ENCODE results near the gene SOCS3. TPM values are rescaled to one million over a fixed set of nuclear protein-coding genes. Genes with fewer than 3 reads are reported as not detected.

The SOCS3 gene
- total and polyA plus RNA-seq, 4 experiments from 2014 or later, result 7.5 to 220 (median 34.6) TPM

- Mint-ChIP-seq H3K36me3 (peaks cover 19 to 24% of the 10 kb centered on the region in 2 donors), H3K4me3 (peak overlapping the region; percentile 8 to 98 (median 36)), H3K9me3 (peaks cover 0 to 4% (median 0%) of the 10 kb centered on the region in 8 donors), H3K4me1 (peaks cover 11 to 34% (median 20%) of the 10 kb centered on the region in 4 donors), H3K27ac (peak overlapping the region; percentile 75 to 96 (median 95)), H3K27me3 (no peaks in the 10 kb centered on the region)
- ChIA-PET CTCF (ENCODE audit: partially characterized antibody) (interaction anchor here (1.0 to 8.5 kb wide), 20 partner anchors 11 to 111 kb away, joined by 3 to 134 read pairs (median 5); partner anchors contain the start of gene PGS1), POLR2A (ENCODE audit: partially characterized antibody) (interaction anchor here (0.8 to 4.6 kb wide), 11 partner anchors 9 to 111 kb away, joined by 3 to 62 read pairs (median 6); partner anchors contain the start of gene PGS1)
- no peak for DNase-seq
- Histone ChIP-seq H3K4me3 (ENCODE audit: low read length in 2 of 2) (no peak overlapping the region), H3K27me3 (ENCODE audit: insufficient read depth, low read length) (no peaks in the 10 kb centered on the region), H3K27ac (ENCODE audit: low read depth, low read length) (no peak overlapping the region), H3K36me3 (ENCODE audit: insufficient read depth, low read length) (peaks cover 21% of the 10 kb centered on the region), H3K9me3 (ENCODE audit: control insufficient read depth in 1 of 2, low read length in 2 of 2) (no peaks in the 10 kb centered on the region), H3K4me1 (ENCODE audit: insufficient read depth, low read length) (peaks cover 25% of the 10 kb centered on the region)
- intact Hi-C loops (cut with micrococcal nuclease), result loop anchor here (2.0 kb wide), 1 partner anchor 18 kb away; the partner anchor contains the start of gene PGS1
Observed at GRCh38 chr17:78361225-78361701, 1.4 kb upstream of the SOCS3 start.

GRCh38 chr17:78360371-78361224 lies 721 bp upstream of the SOCS3 start:
- Histone ChIP-seq H3K36me3 (ENCODE audit: insufficient read depth, low read length) (peaks cover 21% of the 10 kb centered on the region), H3K4me3 (ENCODE audit: low read length in 2 of 2) (peak overlapping the region; percentile 61 to 62), H3K27ac (ENCODE audit: low read depth, low read length) (peak overlapping the region; percentile 61), H3K27me3 (ENCODE audit: insufficient read depth, low read length) (no peaks in the 10 kb centered on the region), H3K9me3 (ENCODE audit: control insufficient read depth in 1 of 2, low read length in 2 of 2) (no peaks in the 10 kb centered on the region), H3K4me1 (ENCODE audit: insufficient read depth, low read length) (peaks cover 32% of the 10 kb centered on the region)
- H3K4me3 Mint-ChIP-seq, result peak overlapping the region; percentile 85 to 98 (median 88)
- ChIA-PET POLR2A (ENCODE audit: partially characterized antibody) (interaction anchor here (0.8 to 4.6 kb wide), 17 partner anchors 9 to 110 kb away, joined by 3 to 62 read pairs (median 6); partner anchors contain the start of gene PGS1), CTCF (ENCODE audit: partially characterized antibody) (interaction anchor here (0.9 to 8.5 kb wide), 20 partner anchors 9 to 110 kb away, joined by 3 to 134 read pairs (median 5); partner anchors contain the start of gene PGS1)
- peak overlapping the region; percentile 88 to 96 (median 95) for H3K27ac Mint-ChIP-seq
- no peaks in the 10 kb centered on the region for H3K27me3 Mint-ChIP-seq
- H3K9me3 Mint-ChIP-seq, result peaks cover 0 to 4% (median 0%) of the 10 kb centered on the region in 8 donors
- intact Hi-C loops (cut with micrococcal nuclease), result loop anchor here (1.0 to 2.0 kb wide), 7 partner anchors 17 to 109 kb away; partner anchors contain the start of gene PGS1
- peaks cover 19 to 28% of the 10 kb centered on the region in 2 donors for H3K36me3 Mint-ChIP-seq
- DNase-seq, result peak; percentile 80 to 87 (median 83)
- peaks cover 15 to 41% (median 26%) of the 10 kb centered on the region in 4 donors for H3K4me1 Mint-ChIP-seq

GRCh38 chr17:78359321-78359996 lies 418 bp downstream of the SOCS3 start:
- Mint-ChIP-seq H3K9me3 (peaks cover 0 to 4% (median 0%) of the 10 kb centered on the region in 8 donors), H3K4me3 (peak overlapping the region; percentile 71 to 88 (median 80)), H3K27ac (peak overlapping the region; percentile 62 to 95 (median 73)), H3K27me3 (no peaks in the 10 kb centered on the region), H3K36me3 (peaks cover 19 to 28% of the 10 kb centered on the region in 2 donors), H3K4me1 (peaks cover 22 to 53% (median 36%) of the 10 kb centered on the region in 4 donors)
- intact Hi-C loops (cut with micrococcal nuclease), result no loop called here
- no peaks in the 10 kb centered on the region for H3K9me3 ChIP-seq (ENCODE audit: control insufficient read depth in 1 of 2, low read length in 2 of 2)
- POLR2A ChIA-PET (ENCODE audit: partially characterized antibody), result interaction anchor here (0.6 to 4.6 kb wide), 15 partner anchors 8 to 230 kb away, joined by 3 to 62 read pairs (median 5); partner anchors contain the start of genes PGS1 and TMC8
- CTCF ChIA-PET (ENCODE audit: partially characterized antibody), result interaction anchor here (0.9 to 8.5 kb wide), 8 partner anchors 9 to 108 kb away, joined by 3 to 134 read pairs (median 6); no protein-coding TSS in a partner anchor
- H3K27me3 ChIP-seq (ENCODE audit: insufficient read depth, low read length), result no peaks in the 10 kb centered on the region
- peak overlapping the region; percentile 93 for H3K27ac ChIP-seq (ENCODE audit: low read depth, low read length)
- no peak for DNase-seq
- peaks cover 43% of the 10 kb centered on the region for H3K4me1 ChIP-seq (ENCODE audit: insufficient read depth, low read length)
- H3K36me3 ChIP-seq (ENCODE audit: insufficient read depth, low read length), result peaks cover 21% of the 10 kb centered on the region
- peak overlapping the region; percentile 42 to 89 for H3K4me3 ChIP-seq (ENCODE audit: low read length in 2 of 2)

GRCh38 chr17:78358538-78359320 lies 1.1 kb downstream of the SOCS3 start:
- Mint-ChIP-seq H3K4me3 (peak overlapping the region; percentile 86 to 89 (median 88)), H3K27ac (peak overlapping the region; percentile 90 to 99 (median 99)), H3K4me1 (peaks cover 26 to 60% (median 42%) of the 10 kb centered on the region in 4 donors), H3K9me3 (peaks cover 0 to 4% (median 0%) of the 10 kb centered on the region in 8 donors), H3K27me3 (no peaks in the 10 kb centered on the region), H3K36me3 (peaks cover 19 to 28% of the 10 kb centered on the region in 2 donors)
- Histone ChIP-seq H3K27me3 (ENCODE audit: insufficient read depth, low read length) (no peaks in the 10 kb centered on the region), H3K4me3 (ENCODE audit: low read length in 2 of 2) (peak overlapping the region; percentile 76 to 89), H3K36me3 (ENCODE audit: insufficient read depth, low read length) (peaks cover 21% of the 10 kb centered on the region), H3K9me3 (ENCODE audit: control insufficient read depth in 1 of 2, low read length in 2 of 2) (no peaks in the 10 kb centered on the region), H3K27ac (ENCODE audit: low read depth, low read length) (peak overlapping the region; percentile 93), H3K4me1 (ENCODE audit: insufficient read depth, low read length) (peaks cover 50% of the 10 kb centered on the region)
- intact Hi-C loops (cut with micrococcal nuclease), result no loop called here
- DNase-seq, result peak in 2 of 5 donors; percentile 37 to 48
- POLR2A ChIA-PET (ENCODE audit: partially characterized antibody), result interaction anchor here (0.6 to 4.6 kb wide), 14 partner anchors 19 to 252 kb away, joined by 3 to 62 read pairs (median 5); partner anchors contain the start of genes PGS1 and TMC8
- CTCF ChIA-PET (ENCODE audit: partially characterized antibody), result interaction anchor here (0.8 to 8.5 kb wide), 9 partner anchors 10 to 108 kb away, joined by 3 to 134 read pairs (median 5); no protein-coding TSS in a partner anchor

- H3K4me3 Mint-ChIP-seq, result peak overlapping the region; percentile 86 to 89 (median 88)
- H3K27ac Mint-ChIP-seq, result peak overlapping the region; percentile 90 to 99 (median 99)
- Histone ChIP-seq H3K27me3 (ENCODE audit: insufficient read depth, low read length) (no peaks in the 10 kb centered on the region), H3K9me3 (ENCODE audit: control insufficient read depth in 1 of 2, low read length in 2 of 2) (no peaks in the 10 kb centered on the region), H3K36me3 (ENCODE audit: insufficient read depth, low read length) (peaks cover 21% of the 10 kb centered on the region), H3K4me3 (ENCODE audit: low read length in 2 of 2) (peak overlapping the region; percentile 76 to 89), H3K27ac (ENCODE audit: low read depth, low read length) (peak overlapping the region; percentile 93), H3K4me1 (ENCODE audit: insufficient read depth, low read length) (peaks cover 57% of the 10 kb centered on the region)
- no peak for DNase-seq
- H3K4me1 Mint-ChIP-seq, result peaks cover 30 to 67% (median 48%) of the 10 kb centered on the region in 4 donors
- peaks cover 19 to 30% of the 10 kb centered on the region in 2 donors for H3K36me3 Mint-ChIP-seq
- H3K9me3 Mint-ChIP-seq, result peaks cover 0 to 4% (median 0%) of the 10 kb centered on the region in 8 donors
- H3K27me3 Mint-ChIP-seq, result no peaks in the 10 kb centered on the region
- CTCF ChIA-PET (ENCODE audit: partially characterized antibody), result interaction anchor here (0.8 to 8.5 kb wide), 7 partner anchors 15 to 107 kb away, joined by 3 to 134 read pairs (median 8); no protein-coding TSS in a partner anchor
- POLR2A ChIA-PET (ENCODE audit: partially characterized antibody), result interaction anchor here (0.6 to 4.6 kb wide), 11 partner anchors 22 to 252 kb away, joined by 3 to 62 read pairs (median 5); partner anchors contain the start of gene TMC8
- intact Hi-C loops (cut with micrococcal nuclease), result no loop called here
Observed at GRCh38 chr17:78357672-78358537, 2.0 kb downstream of the SOCS3 start.
